Nephron (organoid): ENCODE results near the gene TLCD4.
A peak's percentile ranks its signal among the peaks of the same experiment; 100 is the strongest.

Source experiments
- H3K27ac Mint-ChIP-seq, 3 experiments: 2 replicates each; pipeline ENCODE4 v1.8.0; 2020; ENCODE audit warnings: mixed read lengths in 3 of 3, mild to moderate bottlenecking in 2 of 3, moderate library complexity in 1 of 3
- H3K27me3 Mint-ChIP-seq: 2 replicates; pipeline ENCODE4 v1.8.0; 2021; ENCODE audit warnings: low read depth, mild to moderate bottlenecking, moderate library complexity, mixed read lengths
- H3K36me3 Mint-ChIP-seq: 2 replicates; pipeline ENCODE4 v1.8.0; 2020; ENCODE audit warnings: low read depth, mixed read lengths
- H3K4me1 Mint-ChIP-seq: 2 replicates; pipeline ENCODE4 v1.8.0; 2020; ENCODE audit warnings: mixed read lengths
- H3K4me3 Mint-ChIP-seq, 3 experiments: 2 replicates each; pipeline ENCODE4 v1.8.0; 2020; ENCODE audit warnings: mild to moderate bottlenecking in 3 of 3, mixed read lengths in 3 of 3, moderate library complexity in 2 of 3
- H3K9me3 Mint-ChIP-seq: 2 replicates; pipeline ENCODE4 v1.8.0; 2020; ENCODE audit warnings: mixed read lengths
- TF ChIP-seq, protein P1 (sequence below), 3 experiments: fragments of 200-600 bp; sonication (generic); IDR thresholded peaks; one replicate each; pipeline ENCODE4 v1.5.0; 2021; ENCODE audit warnings: antibody characterized with exemption in 3 of 3; ENCODE audit not compliant: unreplicated experiment in 3 of 3

The TLCD4 gene

DNA sequence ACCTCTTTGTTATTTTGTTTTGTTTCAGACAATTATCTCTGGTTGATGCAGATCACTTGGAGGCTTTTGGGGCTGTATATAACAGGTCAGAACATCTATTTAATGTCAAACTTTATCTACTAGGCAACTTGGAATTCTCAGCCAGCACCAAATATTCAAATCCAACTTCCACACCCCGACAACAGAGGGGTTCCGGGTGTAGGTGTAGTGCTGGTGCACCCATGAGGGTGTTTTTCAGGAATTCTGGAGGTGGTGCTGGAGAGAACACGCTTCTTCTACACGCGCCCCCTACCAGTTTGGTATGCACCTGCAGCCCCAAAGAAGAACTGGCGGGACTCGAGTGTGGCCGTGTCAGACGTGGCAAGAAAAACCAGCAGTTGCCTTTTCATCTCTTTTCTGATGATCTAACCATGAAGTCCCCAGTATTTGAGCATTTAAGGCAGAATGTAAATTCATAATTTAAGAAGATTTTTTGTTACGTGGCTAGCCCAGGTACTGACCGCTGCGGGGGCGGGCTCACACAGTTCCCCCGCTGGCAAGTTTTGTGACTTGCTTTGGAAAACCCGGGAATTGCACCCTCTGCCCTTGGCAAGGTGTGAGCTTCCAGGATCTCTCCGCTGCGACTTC is 462 bp upstream of the TLCD4 start:
- TF ChIP-seq, protein P1, sequence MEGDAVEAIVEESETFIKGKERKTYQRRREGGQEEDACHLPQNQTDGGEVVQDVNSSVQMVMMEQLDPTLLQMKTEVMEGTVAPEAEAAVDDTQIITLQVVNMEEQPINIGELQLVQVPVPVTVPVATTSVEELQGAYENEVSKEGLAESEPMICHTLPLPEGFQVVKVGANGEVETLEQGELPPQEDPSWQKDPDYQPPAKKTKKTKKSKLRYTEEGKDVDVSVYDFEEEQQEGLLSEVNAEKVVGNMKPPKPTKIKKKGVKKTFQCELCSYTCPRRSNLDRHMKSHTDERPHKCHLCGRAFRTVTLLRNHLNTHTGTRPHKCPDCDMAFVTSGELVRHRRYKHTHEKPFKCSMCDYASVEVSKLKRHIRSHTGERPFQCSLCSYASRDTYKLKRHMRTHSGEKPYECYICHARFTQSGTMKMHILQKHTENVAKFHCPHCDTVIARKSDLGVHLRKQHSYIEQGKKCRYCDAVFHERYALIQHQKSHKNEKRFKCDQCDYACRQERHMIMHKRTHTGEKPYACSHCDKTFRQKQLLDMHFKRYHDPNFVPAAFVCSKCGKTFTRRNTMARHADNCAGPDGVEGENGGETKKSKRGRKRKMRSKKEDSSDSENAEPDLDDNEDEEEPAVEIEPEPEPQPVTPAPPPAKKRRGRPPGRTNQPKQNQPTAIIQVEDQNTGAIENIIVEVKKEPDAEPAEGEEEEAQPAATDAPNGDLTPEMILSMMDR (IDR thresholded peaks at IDR 0.05; ENCODE audit: unreplicated experiment in 3 of 3) = peak; percentile 55 to 65 (median 63)
- Mint-ChIP-seq H3K9me3 (no peaks in the 10 kb centered on the region), H3K36me3 (no peaks in the 10 kb centered on the region), H3K4me3 (peak overlapping the region; percentile 87 to 98 (median 98)), H3K27me3 (peaks cover 53% of the 10 kb centered on the region), H3K4me1 (peaks cover 28% of the 10 kb centered on the region), H3K27ac (peak overlapping the region; percentile 67 to 98 (median 90))

DNA sequence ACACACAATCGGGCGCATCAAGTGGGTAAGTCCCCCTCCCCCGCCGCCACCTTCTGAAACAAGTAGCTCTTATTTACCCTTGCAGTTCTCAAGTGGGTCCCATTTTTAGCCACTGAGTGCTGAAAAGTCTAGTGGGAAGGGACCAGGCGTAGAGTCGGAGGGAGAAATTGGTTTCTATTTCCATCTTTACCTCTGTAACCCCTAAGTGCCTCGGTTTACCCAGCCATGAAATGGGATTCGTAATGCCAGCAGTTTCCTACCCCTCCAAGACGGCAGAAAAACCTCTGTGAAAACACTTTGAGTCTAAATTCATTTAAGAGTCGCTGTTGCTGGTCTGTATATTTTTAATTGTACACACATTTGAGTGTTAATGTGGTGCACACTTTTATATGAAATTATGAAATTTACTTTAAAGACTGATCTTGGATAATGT is 928 bp downstream of the TLCD4 start:
- H3K9me3 Mint-ChIP-seq = no peaks in the 10 kb centered on the region

DNA sequence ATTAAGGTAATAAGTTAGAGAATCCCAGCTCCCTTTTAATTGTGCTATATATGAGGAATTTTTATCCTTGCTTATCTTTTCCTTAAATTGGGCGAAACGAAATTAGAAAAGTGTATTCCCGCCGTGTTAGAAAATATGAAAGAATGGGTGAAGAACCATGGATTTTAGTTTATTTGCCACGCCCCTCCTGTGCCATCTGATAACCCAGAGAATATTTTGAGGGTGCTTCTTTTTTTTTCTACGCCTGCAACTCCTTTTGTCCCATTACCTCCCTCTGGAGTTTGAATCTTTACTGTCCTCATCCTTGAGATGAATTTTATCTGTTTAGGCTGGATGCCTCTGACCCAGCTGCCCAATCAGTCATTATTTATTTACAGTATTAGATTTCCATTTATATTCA is 1.6 kb downstream of the TLCD4 start:
- H3K4me1 Mint-ChIP-seq = peaks cover 28% of the 10 kb centered on the region
- H3K27me3 Mint-ChIP-seq = peaks cover 46% of the 10 kb centered on the region
- H3K9me3 Mint-ChIP-seq = no peaks in the 10 kb centered on the region
- H3K36me3 Mint-ChIP-seq = no peaks in the 10 kb centered on the region
- peak overlapping the region in 1 of 3 experiments; percentile 26 for H3K27ac Mint-ChIP-seq
- TF ChIP-seq, protein P1 (IDR thresholded peaks at IDR 0.05; ENCODE audit: unreplicated experiment in 3 of 3) = no peak
- H3K4me3 Mint-ChIP-seq = peak overlapping the region; percentile 85 to 93 (median 92)

More for the DNA sequence above, 928 bp downstream of the TLCD4 start:
- Mint-ChIP-seq H3K27me3 (peaks cover 52% of the 10 kb centered on the region), H3K4me3 (peak overlapping the region; percentile 85 to 93 (median 92)), H3K4me1 (peaks cover 28% of the 10 kb centered on the region), H3K27ac (peak overlapping the region in 2 of 3 experiments; percentile 35 to 71), H3K36me3 (no peaks in the 10 kb centered on the region)
- TF ChIP-seq, protein P1 (IDR thresholded peaks at IDR 0.05; ENCODE audit: unreplicated experiment in 3 of 3) = no peak

DNA sequence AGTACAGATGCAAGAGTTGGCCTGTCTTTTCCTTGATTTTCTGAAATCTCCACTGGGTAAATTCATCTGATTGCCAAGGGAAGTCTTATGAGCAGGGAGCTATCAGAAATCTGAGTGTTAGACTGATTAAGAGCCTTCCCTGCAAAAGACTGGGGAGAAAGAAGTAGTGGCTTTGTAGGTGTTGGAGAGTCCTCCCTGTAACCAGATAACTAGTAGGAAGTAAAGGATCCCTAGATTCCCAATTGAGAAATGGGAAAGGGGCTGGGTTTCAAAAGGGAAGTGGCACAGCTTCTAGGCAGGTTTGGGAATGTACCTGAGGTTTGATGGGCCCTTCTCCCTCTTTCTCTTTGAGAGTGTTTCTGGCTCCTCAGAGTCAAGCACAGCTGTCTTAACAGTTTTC is 2.1 kb downstream of the TLCD4 start:
- no peaks in the 10 kb centered on the region for H3K9me3 Mint-ChIP-seq
- TF ChIP-seq, protein P1 (IDR thresholded peaks at IDR 0.05; ENCODE audit: unreplicated experiment in 3 of 3) = no peak
- peak overlapping the region in 1 of 3 experiments; percentile 26 for H3K27ac Mint-ChIP-seq
- peak overlapping the region; percentile 85 to 93 (median 92) for H3K4me3 Mint-ChIP-seq
- H3K36me3 Mint-ChIP-seq = no peaks in the 10 kb centered on the region
- peaks cover 46% of the 10 kb centered on the region for H3K27me3 Mint-ChIP-seq
- peaks cover 28% of the 10 kb centered on the region for H3K4me1 Mint-ChIP-seq

DNA sequence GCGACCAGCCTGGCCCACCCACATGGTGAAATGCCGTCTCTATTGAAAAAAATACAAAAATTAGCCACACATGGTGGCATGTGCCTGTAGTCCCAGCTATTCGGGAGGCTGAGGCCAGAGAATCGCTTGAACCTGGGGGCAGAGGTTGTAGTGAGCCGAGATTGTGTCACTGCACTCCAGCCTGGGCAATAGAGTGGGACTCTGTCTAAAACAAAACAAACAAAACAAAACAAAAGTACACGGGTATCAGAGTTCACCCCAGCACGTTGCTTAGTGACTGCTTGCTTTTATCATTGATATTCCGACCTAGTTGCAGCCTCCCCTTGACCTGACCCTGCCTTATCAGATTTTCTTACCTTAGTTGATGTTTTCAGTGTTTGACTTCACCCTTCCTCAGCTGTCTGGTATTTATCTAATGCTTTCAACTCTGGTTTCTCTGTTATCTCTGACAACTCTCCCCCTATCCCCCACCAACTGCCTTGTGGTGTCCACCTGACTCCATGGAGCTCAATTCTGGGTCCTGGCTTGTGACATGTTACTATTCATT is 5.1 kb downstream of the TLCD4 start:
- H3K4me1 Mint-ChIP-seq = peaks cover 26% of the 10 kb centered on the region
- H3K36me3 Mint-ChIP-seq = no peaks in the 10 kb centered on the region
- peaks cover 30% of the 10 kb centered on the region for H3K27me3 Mint-ChIP-seq
- no peak overlapping the region for H3K27ac Mint-ChIP-seq
- TF ChIP-seq, protein P1 (IDR thresholded peaks at IDR 0.05; ENCODE audit: unreplicated experiment in 3 of 3) = no peak
- H3K4me3 Mint-ChIP-seq = no peak overlapping the region
- no peaks in the 10 kb centered on the region for H3K9me3 Mint-ChIP-seq

DNA sequence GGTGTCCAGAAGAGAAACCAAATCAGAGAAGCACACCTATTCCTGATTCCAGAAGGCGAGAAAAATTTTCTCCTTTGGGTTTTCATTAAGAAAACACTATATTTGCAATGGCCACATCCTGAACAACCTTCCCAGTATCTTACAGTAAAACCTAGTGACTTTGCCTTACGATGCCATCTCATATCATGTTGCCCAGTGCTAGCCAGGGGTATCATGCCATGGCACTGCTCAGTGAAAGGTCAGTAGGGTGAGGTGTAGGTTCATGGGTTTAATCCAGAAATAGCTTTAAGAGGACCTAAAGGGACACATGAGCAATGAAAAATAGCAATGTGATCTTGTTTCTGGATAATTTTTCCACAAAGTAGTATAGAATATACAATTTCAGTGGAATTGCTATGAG is 7.2 kb downstream of the TLCD4 start:
- H3K27me3 Mint-ChIP-seq = peaks cover 15% of the 10 kb centered on the region
- TF ChIP-seq, protein P1 (IDR thresholded peaks at IDR 0.05; ENCODE audit: unreplicated experiment in 3 of 3) = no peak
- H3K27ac Mint-ChIP-seq = no peak overlapping the region
- H3K9me3 Mint-ChIP-seq = no peaks in the 10 kb centered on the region
- peaks cover 14% of the 10 kb centered on the region for H3K4me1 Mint-ChIP-seq
- no peaks in the 10 kb centered on the region for H3K36me3 Mint-ChIP-seq
- no peak overlapping the region for H3K4me3 Mint-ChIP-seq
